ENCODE results near the gene HOXA5.

GRCh38 chr7:27112361-27112760, 31.1 kb downstream of the HOXA5 start:
- TF ChIP-seq, protein P1, sequence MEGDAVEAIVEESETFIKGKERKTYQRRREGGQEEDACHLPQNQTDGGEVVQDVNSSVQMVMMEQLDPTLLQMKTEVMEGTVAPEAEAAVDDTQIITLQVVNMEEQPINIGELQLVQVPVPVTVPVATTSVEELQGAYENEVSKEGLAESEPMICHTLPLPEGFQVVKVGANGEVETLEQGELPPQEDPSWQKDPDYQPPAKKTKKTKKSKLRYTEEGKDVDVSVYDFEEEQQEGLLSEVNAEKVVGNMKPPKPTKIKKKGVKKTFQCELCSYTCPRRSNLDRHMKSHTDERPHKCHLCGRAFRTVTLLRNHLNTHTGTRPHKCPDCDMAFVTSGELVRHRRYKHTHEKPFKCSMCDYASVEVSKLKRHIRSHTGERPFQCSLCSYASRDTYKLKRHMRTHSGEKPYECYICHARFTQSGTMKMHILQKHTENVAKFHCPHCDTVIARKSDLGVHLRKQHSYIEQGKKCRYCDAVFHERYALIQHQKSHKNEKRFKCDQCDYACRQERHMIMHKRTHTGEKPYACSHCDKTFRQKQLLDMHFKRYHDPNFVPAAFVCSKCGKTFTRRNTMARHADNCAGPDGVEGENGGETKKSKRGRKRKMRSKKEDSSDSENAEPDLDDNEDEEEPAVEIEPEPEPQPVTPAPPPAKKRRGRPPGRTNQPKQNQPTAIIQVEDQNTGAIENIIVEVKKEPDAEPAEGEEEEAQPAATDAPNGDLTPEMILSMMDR (conservative IDR thresholded peaks at IDR 0.05 in 1 of 2, IDR thresholded peaks at IDR 0.05 in 1 of 2; ENCODE audit: low read depth in 1 of 2, low read length in 2 of 2) = no peak
- no peak for TF ChIP-seq EZH2 (IDR thresholded peaks at IDR 0.05; ENCODE audit: low read length, missing control alignments)

Data from fibroblast of lung (primary cell).